Measurements from ENCODE around the gene SYT5.
A peak's percentile ranks its signal among the peaks of the same experiment; 100 is the strongest.
"Not testable (repeated sequence)": the region's sequence is repeated elsewhere in the genome, so short reads cannot be mapped to it uniquely, and the experiment has no call there.

Gene SYT5

GRCh38 chr19:55179606-55180484, at the start of gene SYT5:
Gene SYT5, minus strand, starts transcription at chr19:55180289. Its CDS starts 1,248 bp downstream, at chr19:55179041.
- DNase-seq (ENCODE audit: low spot score), result peak; percentile 85

GRCh38 chr19:55229789-55230182, 49.7 kb upstream of the SYT5 start:
- no peak for DNase-seq (ENCODE audit: low spot score)

- no peak for DNase-seq (ENCODE audit: low spot score)
Observed at GRCh38 chr19:55229145-55229788, 49.2 kb upstream of the SYT5 start.

- no peak for DNase-seq (ENCODE audit: low spot score)
Observed at GRCh38 chr19:55228403-55229031, 48.4 kb upstream of the SYT5 start, which contains the start of gene TMEM86B. Gene TMEM86B, minus strand, starts transcription at chr19:55228763. Its CDS starts 22 bp downstream, at chr19:55228741.

- no peak for DNase-seq (ENCODE audit: low spot score)
Observed at GRCh38 chr19:55228015-55228391, 47.9 kb upstream of the SYT5 start.

- no peak for DNase-seq (ENCODE audit: low spot score)
Observed at GRCh38 chr19:55227241-55228014, 47.3 kb upstream of the SYT5 start.

- no peak for DNase-seq (ENCODE audit: low spot score)
Observed at GRCh38 chr19:55226788-55227187, 46.7 kb upstream of the SYT5 start.

GRCh38 chr19:55226273-55226672, 46.2 kb upstream of the SYT5 start:
- DNase-seq (ENCODE audit: low spot score), result no peak

- no peak for DNase-seq (ENCODE audit: low spot score)
Observed at GRCh38 chr19:55225415-55225958, 45.4 kb upstream of the SYT5 start.

GRCh38 chr19:55224679-55225414, 44.8 kb upstream of the SYT5 start:
- not testable (repeated sequence) for DNase-seq (ENCODE audit: low spot score)

- peak; percentile 5 for DNase-seq (ENCODE audit: low spot score)
Observed at GRCh38 chr19:55224038-55224665, 44.1 kb upstream of the SYT5 start.

- no peak for DNase-seq (ENCODE audit: low spot score)
Observed at GRCh38 chr19:55223291-55224037, 43.4 kb upstream of the SYT5 start.

- DNase-seq (ENCODE audit: low spot score), result no peak
Observed at GRCh38 chr19:55220525-55220924, 40.4 kb upstream of the SYT5 start.

GRCh38 chr19:55216461-55217198, 36.5 kb upstream of the SYT5 start:
- peak; percentile 95 for DNase-seq (ENCODE audit: low spot score)

GRCh38 chr19:55213547-55213946, 33.5 kb upstream of the SYT5 start:
- no peak for DNase-seq (ENCODE audit: low spot score)

- no peak for DNase-seq (ENCODE audit: low spot score)
Observed at GRCh38 chr19:55212447-55212846, 32.4 kb upstream of the SYT5 start.

GRCh38 chr19:55209693-55210472, 29.8 kb upstream of the SYT5 start:
- peak; percentile 73 for DNase-seq (ENCODE audit: low spot score)

All from AG08396 (cell line).